ENCODE data around the gene TECRL.
A peak's percentile ranks its signal among the peaks of the same experiment; 100 is the strongest.

Gene TECRL

DNA sequence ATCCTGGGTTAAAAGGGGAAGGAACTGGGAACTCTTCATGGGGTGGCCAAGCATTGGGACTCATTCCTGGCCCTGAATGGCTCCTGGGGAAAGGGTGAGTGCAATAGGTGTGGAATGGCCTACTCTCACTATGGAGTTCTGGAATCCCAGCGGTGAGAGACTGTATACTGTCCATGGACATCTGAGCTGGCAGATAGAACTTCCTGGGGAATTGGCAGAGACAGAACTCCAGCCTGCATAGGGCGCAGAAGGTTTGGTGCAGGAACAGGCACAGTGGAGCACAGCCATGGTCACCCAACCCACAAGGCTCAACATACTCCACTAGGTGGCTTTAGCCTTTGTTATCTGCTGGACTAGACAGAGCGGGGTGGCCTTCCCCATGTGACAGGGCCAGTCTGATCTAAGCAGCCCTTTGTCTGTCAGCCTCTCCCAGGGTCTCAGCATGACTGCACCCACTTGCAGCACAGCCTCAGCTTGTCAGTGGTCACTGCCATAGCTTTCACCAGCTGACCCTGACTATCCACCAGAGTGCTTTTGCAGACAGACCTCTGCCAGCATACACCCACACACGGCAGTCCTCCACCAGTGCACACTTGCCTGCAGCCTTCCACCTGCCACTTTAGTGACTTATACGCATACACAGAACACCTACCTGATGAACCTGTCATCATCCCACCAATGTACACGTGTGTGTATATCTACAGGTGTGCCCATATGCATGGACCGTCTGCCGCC lies 48.4 kb downstream of the TECRL start:
- Mint-ChIP-seq H3K9me3 (peaks cover 21% of the 10 kb centered on the region), H3K4me3 (no peak overlapping the region)
- ATAC-seq, result peak; percentile 11

DNA sequence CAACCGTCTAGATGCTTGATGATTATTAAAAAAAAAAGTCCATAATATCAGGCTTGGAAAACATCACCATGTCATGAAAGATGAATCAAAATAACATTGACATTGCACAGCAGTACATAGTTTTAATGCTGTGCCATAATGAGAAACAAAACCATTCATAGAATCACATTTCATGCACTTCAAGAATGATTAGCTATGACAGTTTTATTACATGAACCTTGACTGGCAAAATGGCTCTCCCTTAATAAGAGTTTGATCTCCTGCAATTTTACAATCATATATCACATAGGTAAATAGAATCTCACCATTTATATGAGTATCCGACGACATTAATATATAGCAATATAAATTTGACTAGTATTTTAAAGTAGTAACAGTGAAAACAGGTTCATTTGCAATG lies 49.8 kb downstream of the TECRL start:
- Mint-ChIP-seq H3K9me3 (peaks cover 21% of the 10 kb centered on the region), H3K4me3 (no peak overlapping the region), H3K36me3 (no peaks in the 10 kb centered on the region), H3K27ac (no peak overlapping the region), H3K4me1 (no peaks in the 10 kb centered on the region)
- ATAC-seq (no peak), DNase-seq (ENCODE audit: low spot score in 2 of 2) (no peak)

More for the DNA sequence above, 48.4 kb downstream of the TECRL start:
- Mint-ChIP-seq H3K27ac (no peak overlapping the region), H3K36me3 (no peaks in the 10 kb centered on the region), H3K4me1 (no peaks in the 10 kb centered on the region)
- DNase-seq (ENCODE audit: low spot score in 2 of 2), result no peak

DNA sequence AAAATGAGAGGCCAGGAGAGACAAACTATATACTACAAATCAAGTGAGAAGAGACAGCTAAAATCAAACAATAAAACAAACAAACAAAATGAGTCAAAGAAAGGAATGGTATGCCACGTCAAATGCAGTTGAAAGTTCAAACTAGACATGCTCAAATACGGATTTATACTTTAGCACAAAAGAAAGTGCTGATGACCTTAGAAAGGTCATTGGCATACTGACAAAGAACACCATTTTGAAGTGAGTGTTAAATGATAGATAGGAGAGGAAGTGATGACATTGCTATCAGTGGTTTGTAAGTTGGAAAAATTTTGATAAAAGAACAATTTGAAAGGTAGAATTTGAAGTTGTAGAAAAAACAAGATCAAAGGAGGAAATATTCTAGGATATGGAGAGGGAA lies 55.3 kb downstream of the TECRL start:
- no peak overlapping the region for H3K4me3 Mint-ChIP-seq
- H3K4me1 Mint-ChIP-seq, result no peaks in the 10 kb centered on the region
- no peak overlapping the region for H3K27ac Mint-ChIP-seq
- no peak for ATAC-seq
- no peak for DNase-seq (ENCODE audit: low spot score in 2 of 2)
- no peaks in the 10 kb centered on the region for H3K36me3 Mint-ChIP-seq
- H3K9me3 Mint-ChIP-seq, result peaks cover 20% of the 10 kb centered on the region

DNA sequence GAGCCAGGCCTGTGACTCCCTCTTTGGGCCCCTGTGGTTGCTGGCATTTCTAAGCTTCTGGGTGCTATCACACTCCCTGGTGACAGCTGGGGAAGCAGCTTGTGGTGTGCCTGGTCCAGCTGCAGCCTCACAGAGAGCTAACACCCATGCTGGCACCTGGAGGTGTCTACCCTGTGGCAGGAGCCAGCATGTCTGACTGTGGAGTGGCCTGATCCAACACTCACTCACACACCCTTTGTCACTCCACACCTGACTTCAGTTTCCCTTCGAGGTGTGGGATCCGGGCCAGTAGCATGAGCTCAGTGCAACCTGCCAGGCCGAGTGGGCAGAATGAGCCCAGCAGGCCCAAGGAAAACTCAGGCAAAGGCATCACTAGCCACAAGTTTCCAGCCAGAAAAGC lies 67.5 kb downstream of the TECRL start:
- Mint-ChIP-seq H3K36me3 (no peaks in the 10 kb centered on the region), H3K9me3 (peaks cover 12% of the 10 kb centered on the region), H3K27ac (no peak overlapping the region), H3K4me1 (no peaks in the 10 kb centered on the region), H3K4me3 (no peak overlapping the region)
- ATAC-seq (no peak), DNase-seq (ENCODE audit: low spot score in 2 of 2) (no peak)

DNA sequence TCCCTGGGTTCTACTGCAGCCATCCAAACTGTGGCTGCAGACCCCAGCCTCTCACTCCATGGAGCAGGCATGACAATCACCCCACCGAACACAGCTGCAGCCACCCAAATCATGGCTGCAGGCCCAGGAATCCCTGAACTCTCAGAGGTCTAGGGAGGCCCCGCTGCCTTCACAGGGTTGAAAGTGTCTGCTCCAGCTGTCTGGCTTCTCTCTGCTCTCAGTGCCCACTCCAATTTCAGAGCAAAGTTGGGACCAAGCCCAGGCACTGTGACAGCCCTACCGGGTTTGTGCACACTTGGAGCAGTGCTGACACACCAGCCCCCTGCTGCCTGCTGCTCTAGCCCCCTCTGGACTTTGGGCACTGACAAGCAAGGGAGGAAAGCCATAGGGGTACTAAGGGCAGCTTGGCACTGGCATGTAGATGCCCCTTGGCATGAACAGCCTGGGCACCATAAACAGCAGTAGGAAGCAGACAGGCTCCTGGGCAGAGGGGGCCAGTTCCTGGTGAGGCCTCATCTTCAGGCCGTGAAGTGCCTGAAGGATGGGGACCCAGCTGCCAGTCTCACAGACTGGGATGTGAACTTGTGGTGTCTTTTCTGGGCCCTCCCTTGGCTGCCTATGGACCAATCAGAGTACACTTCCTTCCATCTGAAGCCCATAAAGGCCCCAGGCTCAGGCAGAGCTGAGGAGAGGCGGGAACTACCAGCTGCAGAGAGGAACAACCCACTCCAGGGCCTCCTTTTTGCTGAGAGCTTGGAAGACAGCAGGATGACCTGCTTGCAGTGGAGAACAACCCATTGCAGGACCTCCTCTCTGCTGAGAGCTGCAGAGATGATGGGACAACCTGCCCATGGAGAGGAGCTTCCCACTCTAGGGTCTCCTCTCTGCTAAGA lies 68.8 kb downstream of the TECRL start:
- DNase-seq (ENCODE audit: low spot score in 2 of 2), result no peak
- Mint-ChIP-seq H3K36me3 (no peaks in the 10 kb centered on the region), H3K4me3 (no peak overlapping the region), H3K4me1 (no peaks in the 10 kb centered on the region), H3K27ac (no peak overlapping the region), H3K9me3 (peaks cover 12% of the 10 kb centered on the region)
- ATAC-seq, result peak; percentile 36

DNA sequence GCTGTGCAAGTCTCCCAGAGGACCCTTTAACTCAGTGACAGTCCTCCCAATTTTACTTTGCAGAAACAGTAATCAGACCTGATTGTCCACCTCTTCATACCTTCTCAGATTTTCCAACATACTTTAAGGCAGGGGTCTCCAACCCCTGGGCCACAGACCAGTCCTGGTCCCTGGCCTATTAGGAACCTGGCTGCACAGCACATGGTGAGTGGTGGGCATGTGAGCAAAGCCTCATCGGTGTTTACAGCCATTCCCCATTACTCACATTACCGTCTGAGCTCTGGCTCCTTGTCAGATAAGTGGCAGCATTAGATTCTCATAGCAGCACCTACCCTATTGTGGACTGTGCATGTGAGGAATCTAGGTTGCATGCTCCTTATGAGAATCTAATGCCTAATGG lies 74.3 kb downstream of the TECRL start:
- Mint-ChIP-seq H3K27ac (no peak overlapping the region), H3K9me3 (peaks cover 22% of the 10 kb centered on the region), H3K36me3 (no peaks in the 10 kb centered on the region), H3K4me3 (no peak overlapping the region), H3K4me1 (no peaks in the 10 kb centered on the region)
- ATAC-seq, result no peak
- no peak for DNase-seq (ENCODE audit: low spot score in 2 of 2)

DNA sequence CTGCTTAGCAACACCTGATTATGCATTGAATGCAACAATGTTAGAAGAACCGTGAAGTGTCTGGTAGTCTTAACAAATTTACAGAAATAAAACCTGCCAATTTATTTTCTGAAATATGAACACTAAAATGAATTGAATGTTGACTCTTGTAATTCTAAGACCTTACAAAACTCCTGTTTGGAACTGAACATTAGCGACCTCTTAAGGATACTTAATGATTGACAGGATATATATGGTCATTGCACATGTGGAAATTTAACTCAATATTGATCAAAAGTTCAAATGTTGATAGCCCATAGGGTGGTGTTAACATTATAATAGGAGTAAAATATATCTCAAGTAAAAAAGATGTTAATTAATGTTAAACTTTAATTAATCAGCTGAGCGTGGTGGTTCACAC lies 79.1 kb downstream of the TECRL start:
- ATAC-seq (no peak), DNase-seq (ENCODE audit: low spot score in 2 of 2) (no peak)
- H3K4me3 Mint-ChIP-seq, result no peak overlapping the region
- no peak overlapping the region for H3K27ac Mint-ChIP-seq
- H3K9me3 Mint-ChIP-seq, result peaks cover 15% of the 10 kb centered on the region
- H3K36me3 Mint-ChIP-seq, result no peaks in the 10 kb centered on the region
- H3K4me1 Mint-ChIP-seq, result no peaks in the 10 kb centered on the region

DNA sequence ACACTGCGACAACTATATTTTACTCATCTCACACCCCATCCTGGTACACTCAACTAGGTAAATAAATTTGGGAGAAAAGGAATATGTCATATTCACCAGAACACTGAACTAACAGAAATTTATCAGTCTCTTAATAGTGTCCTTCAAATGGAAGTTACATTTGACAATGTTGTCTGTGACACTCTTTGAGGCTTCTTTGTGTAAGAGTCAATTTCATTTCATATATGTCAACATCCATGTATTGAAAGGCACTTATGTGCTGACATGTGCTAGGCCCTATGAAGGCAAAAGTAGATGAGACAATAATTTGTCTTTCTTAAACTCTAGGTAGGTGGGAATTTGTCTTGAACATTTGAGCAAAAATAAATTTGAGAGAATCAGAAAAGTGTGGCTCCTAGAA lies 82.0 kb downstream of the TECRL start:
- no peak overlapping the region for H3K4me3 Mint-ChIP-seq
- ATAC-seq (no peak), DNase-seq (ENCODE audit: low spot score in 2 of 2) (no peak)
- H3K9me3 Mint-ChIP-seq, result peaks cover 14% of the 10 kb centered on the region
- no peak overlapping the region for H3K27ac Mint-ChIP-seq
- H3K36me3 Mint-ChIP-seq, result no peaks in the 10 kb centered on the region
- no peaks in the 10 kb centered on the region for H3K4me1 Mint-ChIP-seq

DNA sequence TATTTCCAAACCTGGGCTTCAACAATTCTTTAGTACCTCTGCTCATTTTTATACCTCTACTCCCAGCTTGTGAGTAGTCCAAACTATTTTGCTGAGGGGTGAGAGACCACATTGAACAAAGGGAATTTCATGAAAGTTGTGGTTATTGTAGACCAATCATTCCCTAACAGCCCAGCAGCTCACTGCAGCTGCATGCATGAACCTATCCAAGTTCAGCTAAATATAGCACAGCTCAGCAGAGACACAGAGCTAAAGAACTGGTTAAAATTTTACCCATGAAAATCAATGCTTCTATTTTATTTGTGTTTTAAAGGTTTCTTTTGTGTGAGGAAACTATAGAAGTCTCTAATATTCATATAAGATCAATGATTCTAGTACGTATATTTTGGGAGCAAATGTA lies 82.7 kb downstream of the TECRL start:
- ATAC-seq, result no peak
- H3K36me3 Mint-ChIP-seq, result no peaks in the 10 kb centered on the region
- H3K27ac Mint-ChIP-seq, result no peak overlapping the region
- no peak for DNase-seq (ENCODE audit: low spot score in 2 of 2)
- H3K9me3 Mint-ChIP-seq, result peaks cover 12% of the 10 kb centered on the region
- no peak overlapping the region for H3K4me3 Mint-ChIP-seq
- no peaks in the 10 kb centered on the region for H3K4me1 Mint-ChIP-seq

DNA sequence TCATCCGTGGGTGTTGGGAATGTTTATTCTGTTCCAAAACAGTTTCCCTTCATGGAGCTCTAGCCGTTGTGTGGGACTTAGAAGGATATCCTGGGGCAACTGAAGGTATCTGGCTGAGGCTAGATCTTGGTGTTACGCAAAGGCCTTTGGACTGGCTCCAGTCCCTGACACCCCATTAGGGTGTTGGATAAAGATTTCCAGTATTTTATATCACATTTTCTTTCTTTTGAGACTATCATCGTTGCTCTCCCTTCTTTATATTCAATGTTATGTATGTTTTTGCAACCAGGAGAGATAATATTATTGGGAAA lies 103.0 kb downstream of the TECRL start:
- Mint-ChIP-seq H3K4me1 (no peaks in the 10 kb centered on the region), H3K4me3 (no peak overlapping the region), H3K9me3 (peaks cover 14% of the 10 kb centered on the region), H3K27ac (no peak overlapping the region), H3K36me3 (no peaks in the 10 kb centered on the region)
- DNase-seq (ENCODE audit: low spot score in 2 of 2) (no peak), ATAC-seq (no peak)

DNA sequence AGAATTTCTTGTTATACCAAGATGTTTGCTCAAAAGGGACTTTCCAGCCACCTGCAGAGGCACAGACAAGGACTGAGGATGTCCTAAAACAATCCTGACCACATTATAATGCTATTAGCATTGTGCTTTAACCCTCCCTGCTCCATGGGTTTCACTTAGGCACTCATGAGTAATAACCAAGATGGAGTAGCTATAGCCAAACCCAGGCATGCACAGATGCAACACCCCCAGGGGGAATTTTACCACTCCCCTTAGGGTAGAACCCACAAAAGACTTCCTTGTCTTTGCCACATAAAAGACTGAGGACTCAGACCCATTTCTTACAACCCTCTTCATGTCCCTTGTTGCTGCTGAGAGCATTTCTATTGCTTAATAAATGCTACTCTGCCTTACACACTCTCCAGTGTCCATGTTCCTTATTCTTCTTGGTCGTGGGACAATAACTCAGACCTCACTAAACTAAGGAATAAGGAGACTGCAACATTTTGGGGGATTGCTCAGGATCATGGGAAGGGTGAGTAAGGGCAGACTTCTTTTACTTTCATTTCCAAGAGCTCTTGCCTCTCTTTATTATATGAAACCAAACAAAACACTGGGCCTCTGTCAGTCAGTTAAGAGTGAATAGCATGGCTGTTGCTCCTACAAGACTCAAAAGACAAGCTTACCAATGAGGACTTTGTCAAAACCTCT lies 103.5 kb downstream of the TECRL start:
- Mint-ChIP-seq H3K4me3 (no peak overlapping the region), H3K9me3 (peaks cover 11% of the 10 kb centered on the region), H3K4me1 (no peaks in the 10 kb centered on the region), H3K27ac (no peak overlapping the region), H3K36me3 (no peaks in the 10 kb centered on the region)
- DNase-seq (ENCODE audit: low spot score in 2 of 2), result no peak
- ATAC-seq, result no peak

DNA sequence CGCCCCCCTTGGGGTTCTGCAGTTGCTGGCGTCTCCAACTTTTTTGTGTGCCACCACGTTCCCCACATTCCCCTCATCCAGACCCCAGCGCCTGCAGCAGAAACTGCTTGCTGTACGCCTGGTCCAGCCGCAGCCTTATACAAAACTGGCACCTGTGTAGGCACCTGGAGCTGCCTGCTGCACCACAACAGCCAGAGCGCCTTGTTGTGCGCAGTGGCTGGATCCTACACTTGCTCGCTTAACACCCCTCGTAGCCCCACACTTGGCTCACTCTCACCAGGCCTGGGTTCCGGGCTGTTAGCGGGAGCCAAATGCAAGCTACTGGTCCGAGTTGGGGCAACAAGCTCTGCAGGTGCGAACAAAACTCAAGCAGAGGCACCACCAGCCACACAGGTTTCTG lies 136.8 kb downstream of the TECRL start:
- DNase-seq (ENCODE audit: low spot score in 2 of 2) (no peak), ATAC-seq (no peak)
- Mint-ChIP-seq H3K4me3 (no peak overlapping the region), H3K36me3 (no peaks in the 10 kb centered on the region), H3K9me3 (peaks cover 7% of the 10 kb centered on the region), H3K4me1 (no peaks in the 10 kb centered on the region), H3K27ac (no peak overlapping the region)

DNA sequence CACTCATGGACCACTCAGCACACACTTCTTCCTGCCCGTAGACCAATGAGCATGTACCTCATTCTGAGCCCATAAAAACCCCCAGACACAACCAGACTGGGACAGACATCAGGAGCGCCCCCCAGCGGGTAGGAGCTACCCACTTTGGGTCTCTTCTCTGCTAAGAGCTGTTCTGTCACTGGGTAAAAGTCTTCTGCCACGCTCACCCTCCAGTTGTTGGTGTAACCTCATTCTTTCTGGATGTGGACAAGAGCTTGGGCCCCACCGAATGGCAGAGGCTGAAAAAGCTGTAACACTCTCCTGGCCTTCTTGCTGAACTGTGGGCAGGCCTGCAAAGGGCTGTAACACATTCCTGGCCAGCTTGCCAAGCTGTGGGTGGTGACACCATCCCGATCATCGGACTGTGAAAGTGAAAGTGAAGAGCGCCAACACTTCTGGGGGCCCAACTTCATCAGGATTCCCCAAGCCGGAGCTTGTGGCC lies 137.6 kb downstream of the TECRL start:
- ATAC-seq (no peak), DNase-seq (ENCODE audit: low spot score in 2 of 2) (no peak)
- no peak overlapping the region for H3K27ac Mint-ChIP-seq
- H3K4me1 Mint-ChIP-seq, result no peaks in the 10 kb centered on the region
- H3K4me3 Mint-ChIP-seq, result no peak overlapping the region
- no peaks in the 10 kb centered on the region for H3K36me3 Mint-ChIP-seq
- peaks cover 15% of the 10 kb centered on the region for H3K9me3 Mint-ChIP-seq

DNA sequence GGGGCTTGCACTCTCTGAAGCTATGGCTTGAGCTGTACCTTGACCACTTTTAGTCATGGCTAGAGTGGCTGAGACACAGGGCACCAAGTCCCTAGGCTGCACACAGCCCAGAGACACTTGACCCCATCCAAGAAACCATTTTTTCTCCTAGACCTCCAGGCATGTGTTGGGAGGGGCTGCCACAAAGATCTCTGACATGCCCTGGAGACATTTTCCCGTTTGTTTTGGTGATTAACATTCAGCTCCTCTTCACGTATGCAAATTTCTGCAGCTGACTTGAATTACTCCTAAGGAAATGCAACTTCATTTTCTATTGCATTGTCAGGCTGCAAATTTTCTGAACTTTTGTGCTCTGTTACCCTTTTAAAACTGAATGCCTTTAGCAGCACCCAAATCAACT lies 142.6 kb downstream of the TECRL start:
- no peak for ATAC-seq
- no peak for DNase-seq (ENCODE audit: low spot score in 2 of 2)
- Mint-ChIP-seq H3K4me3 (no peak overlapping the region), H3K27ac (no peak overlapping the region), H3K36me3 (no peaks in the 10 kb centered on the region), H3K9me3 (peaks cover 21% of the 10 kb centered on the region), H3K4me1 (no peaks in the 10 kb centered on the region)

DNA sequence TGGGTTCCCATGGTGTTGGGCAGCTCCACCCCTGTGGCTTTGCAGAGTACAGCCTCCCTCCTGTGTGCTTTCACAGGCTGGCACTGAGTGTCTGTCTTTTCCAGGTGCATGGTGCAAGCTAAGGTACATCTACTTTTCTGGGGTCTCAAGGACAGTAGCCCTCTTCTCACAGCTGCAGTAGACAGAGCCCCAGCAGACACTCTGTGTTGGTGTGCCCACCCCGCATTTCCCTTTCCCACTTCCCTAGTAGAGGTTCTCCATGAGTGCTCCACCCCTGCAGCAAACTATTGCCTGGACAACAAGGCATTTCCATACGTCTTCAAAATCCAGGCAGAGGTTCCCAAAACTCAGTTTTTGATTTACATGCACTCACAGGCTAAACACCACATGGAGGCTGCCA lies 143.0 kb downstream of the TECRL start:
- no peaks in the 10 kb centered on the region for H3K36me3 Mint-ChIP-seq
- H3K9me3 Mint-ChIP-seq, result peaks cover 20% of the 10 kb centered on the region
- H3K4me3 Mint-ChIP-seq, result no peak overlapping the region
- H3K27ac Mint-ChIP-seq, result no peak overlapping the region
- no peaks in the 10 kb centered on the region for H3K4me1 Mint-ChIP-seq
- ATAC-seq (no peak), DNase-seq (ENCODE audit: low spot score in 2 of 2) (no peak)

DNA sequence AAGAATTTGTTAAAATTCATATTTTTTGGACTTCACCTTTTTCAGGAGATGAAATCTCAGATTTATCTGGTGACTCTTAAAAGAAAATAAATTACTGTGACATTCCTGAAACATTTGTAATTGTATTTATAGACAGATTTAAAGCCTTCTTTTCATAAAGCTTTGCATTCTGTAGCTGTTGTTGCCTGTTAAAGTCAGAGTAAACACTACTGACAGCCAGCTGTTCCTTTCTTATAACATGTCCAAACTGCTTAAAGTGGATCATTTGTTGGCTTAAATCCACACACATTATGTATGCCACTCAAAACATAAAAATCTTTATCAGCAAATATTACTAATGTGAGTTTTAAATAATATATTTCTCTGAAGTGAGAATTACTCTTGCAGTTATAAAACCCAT lies 157.5 kb downstream of the TECRL start:
- no peaks in the 10 kb centered on the region for H3K4me1 Mint-ChIP-seq
- H3K4me3 Mint-ChIP-seq, result no peak overlapping the region
- no peak overlapping the region for H3K27ac Mint-ChIP-seq
- no peak for DNase-seq (ENCODE audit: low spot score in 2 of 2)
- H3K9me3 Mint-ChIP-seq, result peaks cover 11% of the 10 kb centered on the region
- H3K36me3 Mint-ChIP-seq, result no peaks in the 10 kb centered on the region
- no peak for ATAC-seq
